Inflammatory macrophage treated with lipopolysaccharide for 4 hours (primary cell): ENCODE results near the gene KLK6.
"Not testable (repeated sequence)": the region's sequence is repeated elsewhere in the genome, so short reads cannot be mapped to it uniquely, and the experiment has no call there.

Source experiments
- DNase-seq: peaks from one replicate; pipeline ENCODE4 v3.0.0-alpha.2; 2020

KLK6 gene

DNA sequence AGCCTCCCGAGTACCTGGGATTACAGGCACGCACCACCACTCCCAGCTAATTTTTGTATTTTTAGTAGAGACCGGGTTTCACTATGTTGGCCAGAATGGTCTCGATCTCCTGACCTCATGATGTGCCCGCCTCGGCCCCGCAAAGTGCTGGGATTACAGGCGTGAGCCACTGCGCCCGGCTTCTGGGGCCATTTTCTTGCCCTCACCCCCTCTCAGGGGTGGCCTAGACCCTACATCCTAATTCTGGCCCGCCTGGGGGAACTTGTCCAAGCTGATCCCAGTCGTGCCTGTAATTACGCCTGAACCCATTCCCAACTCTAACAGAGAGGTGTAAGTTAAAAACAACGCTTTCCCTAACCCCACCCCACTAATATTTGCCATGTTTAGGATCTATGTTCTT is 15.0 kb upstream of the KLK6 start:
- DNase-seq, result not testable (repeated sequence)

DNA sequence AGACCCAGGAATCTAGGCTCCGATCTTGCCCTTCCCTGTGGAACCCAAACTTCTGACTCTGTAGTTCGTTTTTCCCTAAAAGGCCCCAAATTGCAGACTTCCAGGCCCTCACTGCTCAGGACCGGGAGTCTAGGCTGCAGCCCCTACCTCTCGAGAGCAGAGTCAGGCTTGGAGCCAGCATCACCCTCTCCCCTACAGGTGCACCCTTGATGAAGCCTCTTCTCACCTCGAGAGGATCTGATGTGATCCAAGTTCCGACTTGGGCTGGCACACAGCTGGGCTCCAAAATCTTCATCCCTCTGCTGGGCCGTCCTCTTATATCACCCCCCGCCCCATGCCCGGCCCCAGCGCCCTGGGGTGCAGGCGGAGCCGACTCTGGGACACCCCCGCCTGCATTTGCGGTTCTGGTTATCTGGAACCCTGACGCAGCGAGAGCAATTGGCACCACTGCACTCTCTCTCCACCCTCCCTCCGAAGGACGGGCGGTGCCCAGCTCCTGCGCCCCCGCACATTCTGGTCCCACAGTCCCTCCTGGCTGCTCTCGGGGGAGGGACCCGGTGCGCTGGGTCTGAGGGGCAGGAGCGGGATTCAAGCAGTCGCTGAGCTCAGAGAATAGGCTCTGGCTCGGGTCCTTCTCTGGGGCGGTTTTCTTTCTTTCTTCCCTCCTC is 14.4 kb upstream of the KLK6 start, which contains the start of gene KLK7:
KLK7 (minus strand) TSS at position 293 of the 668 bp plus-strand sequence. CDS start 1,518 bp downstream, outside the sequence.
- no peak for DNase-seq

GRCh38 chr19:50982186-50982585 is 12.8 kb upstream of the KLK6 start:
- DNase-seq, result no peak

- DNase-seq, result no peak
Measured at GRCh38 chr19:50981587-50982146, 12.3 kb upstream of the KLK6 start.

DNA sequence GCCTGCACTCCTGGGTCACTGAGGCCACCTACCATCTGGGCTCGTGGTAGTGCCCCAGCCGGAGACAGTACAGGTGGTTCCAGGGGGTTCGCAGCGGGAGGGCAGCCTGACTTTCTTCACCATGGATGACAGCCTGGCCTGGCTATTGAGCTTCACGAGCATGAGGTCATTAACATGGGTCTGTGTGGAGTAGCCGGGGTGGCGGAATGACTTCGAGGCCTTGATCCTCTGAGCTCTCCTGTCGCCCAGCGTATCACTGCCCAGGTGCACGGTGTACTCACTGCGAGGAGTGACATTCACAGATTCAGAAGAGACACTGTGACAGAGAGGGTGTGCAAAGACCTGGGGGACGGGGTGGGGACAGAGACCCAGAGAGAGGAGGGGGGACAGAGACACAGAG is 10.8 kb upstream of the KLK6 start:
- no peak for DNase-seq

GRCh38 chr19:50979758-50980157 is 10.4 kb upstream of the KLK6 start:
- no peak for DNase-seq

- DNase-seq, result no peak
Measured at GRCh38 chr19:50978772-50979390, 9.5 kb upstream of the KLK6 start.

DNA sequence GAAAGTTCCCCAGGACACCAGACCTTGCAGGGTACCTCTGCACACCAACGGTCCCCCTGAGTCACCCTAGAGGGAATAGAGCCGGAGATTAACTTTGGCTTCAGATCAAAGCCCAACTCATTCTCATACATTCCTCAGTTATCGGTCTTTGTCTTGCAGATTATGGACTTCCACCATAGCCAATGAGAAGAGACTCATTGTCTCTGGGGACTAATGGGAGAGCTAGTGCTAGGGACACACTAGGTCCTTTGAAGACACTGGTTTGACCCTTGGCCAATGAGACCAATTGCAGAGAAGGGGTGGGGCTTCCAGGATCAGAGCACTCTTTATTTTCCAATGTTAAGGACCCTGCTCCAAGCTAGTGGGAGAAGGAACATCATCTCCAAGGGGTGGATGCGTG is 8.2 kb upstream of the KLK6 start:
- no peak for DNase-seq

GRCh38 chr19:50975766-50976165 is 6.4 kb upstream of the KLK6 start:
- DNase-seq, result no peak

GRCh38 chr19:50974702-50975556 is 5.5 kb upstream of the KLK6 start:
- DNase-seq, result no peak

DNA sequence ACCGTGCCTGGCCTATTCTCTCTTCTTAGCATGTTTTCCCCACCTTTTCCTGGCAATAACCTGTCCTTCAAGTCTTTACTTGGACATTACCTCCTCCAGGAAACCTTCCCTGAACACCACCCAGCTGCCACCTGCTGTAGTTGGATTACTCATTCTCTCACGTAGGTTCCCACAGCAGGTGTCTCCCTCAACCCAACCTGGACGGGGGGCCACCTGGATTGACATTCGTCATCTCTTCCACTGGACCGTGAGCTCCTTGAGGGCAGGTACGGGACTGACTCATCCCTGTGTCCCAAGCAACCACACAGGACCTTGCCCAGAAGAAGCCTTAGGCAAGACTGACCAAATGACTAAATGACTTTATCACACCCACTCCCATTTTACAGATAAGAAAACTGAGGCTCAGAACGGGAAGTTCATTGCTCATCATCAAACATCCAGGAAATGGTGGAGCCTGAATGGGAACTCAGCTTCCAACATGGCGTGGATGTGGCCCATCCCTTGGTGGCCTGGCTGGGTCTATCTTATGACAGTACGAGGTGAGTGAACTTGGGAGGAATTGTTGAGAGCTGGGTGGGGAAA is 3.5 kb upstream of the KLK6 start:
- no peak for DNase-seq

DNA sequence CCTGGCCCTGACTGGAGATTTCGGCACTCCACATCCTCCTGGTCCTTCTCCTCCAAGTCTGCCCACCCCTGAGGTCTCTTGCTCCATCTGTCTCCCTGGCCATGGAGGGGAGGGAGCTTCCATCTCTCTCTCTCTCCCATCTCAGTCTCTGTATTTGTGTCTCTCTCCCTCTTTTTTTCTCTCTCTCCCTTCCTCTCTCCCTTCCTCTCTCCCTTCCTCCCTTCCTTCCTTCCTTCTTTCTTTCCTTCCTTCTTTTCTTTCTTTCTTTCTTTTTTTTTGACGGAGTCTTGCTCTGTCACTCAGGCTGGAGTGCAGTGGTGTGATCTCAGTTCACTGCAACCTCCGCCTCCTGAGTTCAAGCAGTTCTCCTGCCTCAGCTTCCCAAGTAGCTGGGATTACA is 419 bp upstream of the KLK6 start:
- not testable (repeated sequence) for DNase-seq

DNA sequence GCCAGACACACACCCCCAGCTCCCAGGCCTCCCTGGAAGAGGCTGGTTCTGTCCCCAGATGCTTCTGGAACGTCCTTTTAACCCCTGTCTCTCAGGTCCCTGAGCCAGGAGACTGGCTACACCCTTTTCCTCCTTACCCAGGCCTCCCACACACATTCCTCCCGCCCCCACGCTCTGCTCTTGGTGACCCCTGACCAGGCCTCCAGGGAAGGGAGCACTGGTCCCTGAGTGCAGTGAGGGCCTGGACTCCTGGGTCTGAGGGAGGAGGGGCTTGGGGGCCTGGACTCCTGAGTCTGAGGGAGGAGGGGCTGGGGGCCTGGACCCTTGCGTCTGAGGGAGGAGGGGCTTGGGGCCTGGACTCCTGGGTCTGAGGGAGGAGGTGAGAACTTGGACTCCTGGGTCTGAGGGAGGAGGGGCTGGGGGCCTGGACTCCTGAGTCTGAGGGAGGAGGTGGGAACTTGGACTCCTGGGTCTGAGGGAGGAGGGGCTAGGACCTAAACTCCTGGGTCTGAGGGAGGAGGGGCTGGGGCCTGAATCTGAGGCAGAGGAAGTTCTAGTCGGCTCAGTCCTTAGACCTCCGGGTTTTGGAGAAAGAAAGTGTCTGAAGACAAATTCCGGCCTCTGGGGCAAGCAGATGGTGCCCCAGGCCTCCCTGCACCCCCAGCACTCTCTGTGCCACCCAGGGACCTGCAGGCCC is 527 bp downstream of the KLK6 start:
- DNase-seq, result no peak

- no peak for DNase-seq
Measured at GRCh38 chr19:50967929-50968715, 1.3 kb downstream of the KLK6 start.

DNA sequence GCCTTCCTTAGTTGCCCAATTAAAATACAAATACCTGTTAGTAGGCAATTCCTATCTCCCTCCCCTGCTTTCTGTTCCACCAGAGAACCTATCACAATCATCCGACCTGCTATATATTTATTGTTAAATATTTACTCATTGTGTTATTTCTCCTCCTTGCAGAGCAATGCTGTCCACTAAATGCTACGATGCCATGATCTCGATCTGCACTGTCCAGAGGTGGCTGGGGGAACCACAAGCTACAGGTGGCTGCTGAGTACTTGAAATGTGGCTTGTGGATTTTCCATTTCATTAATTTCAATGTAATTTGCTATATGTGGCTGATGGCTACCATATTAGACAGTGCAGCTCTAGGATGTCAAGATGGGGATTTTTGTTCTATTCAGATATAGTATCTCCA is 5.1 kb downstream of the KLK6 start:
- DNase-seq, result no peak

DNA sequence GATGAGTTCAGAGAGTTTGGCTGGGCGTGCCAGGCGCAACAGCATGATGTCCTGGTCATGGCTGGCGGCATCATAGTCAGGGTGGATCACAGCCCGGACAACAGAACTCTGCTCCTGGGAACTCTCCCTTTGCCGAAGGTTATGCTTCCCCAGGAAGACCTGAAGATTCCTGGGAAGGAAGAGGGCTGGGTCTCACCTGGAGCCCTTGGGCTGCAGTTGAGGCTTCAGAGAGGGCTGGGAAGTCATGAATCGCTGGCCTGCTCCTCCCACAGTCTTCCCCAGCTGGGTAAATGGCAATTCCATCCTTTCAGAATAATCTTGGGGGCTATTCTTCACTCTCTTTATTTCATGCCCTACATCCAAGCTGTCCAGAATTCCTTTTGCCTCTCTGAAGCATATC is 6.0 kb downstream of the KLK6 start:
- no peak for DNase-seq

- DNase-seq, result no peak
Measured at GRCh38 chr19:50962245-50962644, 7.1 kb downstream of the KLK6 start.

DNA sequence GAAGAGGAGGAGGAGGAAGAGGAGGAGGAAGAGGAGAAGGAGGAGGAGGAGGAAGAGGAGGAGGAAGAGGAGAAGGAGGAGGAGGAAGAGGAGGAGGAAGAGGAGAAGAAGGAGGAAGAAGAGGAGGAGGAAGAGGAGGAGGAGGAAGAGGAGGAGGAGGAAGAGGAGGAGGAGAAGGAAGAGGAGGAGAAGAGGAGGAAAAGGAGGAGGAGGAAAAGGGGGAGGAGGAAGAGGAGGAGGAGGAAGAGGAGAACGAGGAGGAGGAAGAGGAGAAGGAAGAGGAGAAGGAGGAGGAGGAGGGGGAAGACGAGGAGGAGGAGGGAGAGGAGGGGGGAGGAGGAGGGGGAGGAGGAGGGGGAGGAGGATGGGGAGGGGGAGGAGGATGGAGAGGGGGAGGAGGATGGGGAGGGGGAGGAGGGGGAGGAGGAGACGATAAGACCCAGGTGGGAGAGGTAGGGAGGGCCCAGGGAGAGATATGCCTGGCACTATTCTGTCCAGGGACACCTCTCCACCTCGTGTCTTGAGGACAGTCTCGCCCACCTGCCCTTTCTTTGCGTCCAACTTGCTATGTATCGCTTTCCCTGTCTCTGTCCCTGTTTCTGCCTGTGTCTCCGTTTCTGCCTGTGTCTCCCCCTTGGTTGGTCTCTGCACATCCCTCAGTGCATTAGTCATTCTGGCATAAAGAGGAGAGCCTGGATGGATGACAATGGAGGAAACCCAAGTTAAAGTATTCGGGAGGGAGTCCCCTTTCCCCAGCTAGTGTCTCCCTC is 9.5 kb downstream of the KLK6 start:
- no peak for DNase-seq

- DNase-seq, result no peak
Measured at GRCh38 chr19:50957587-50957986, 11.8 kb downstream of the KLK6 start.

DNA sequence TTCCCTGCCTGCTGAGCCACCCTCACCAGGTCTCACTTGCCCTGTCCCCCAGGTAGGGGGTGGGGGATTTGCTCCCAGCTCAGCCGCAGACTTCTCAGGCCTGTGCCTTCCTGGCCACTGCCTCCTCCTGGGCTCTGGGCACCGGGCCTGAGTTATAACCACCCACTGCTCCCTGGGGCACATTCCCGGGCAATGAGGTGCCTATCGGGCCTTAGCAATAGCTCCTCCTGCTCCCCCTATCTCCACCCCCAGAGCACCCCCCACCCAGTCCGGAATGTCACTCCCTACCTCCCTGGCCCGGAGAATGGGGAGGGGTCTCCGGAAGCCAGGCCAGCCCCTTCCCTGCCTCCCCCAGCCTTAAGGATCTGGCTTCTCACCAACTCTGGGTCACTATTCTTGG is 16.5 kb downstream of the KLK6 start, which contains the start of gene KLK5:
KLK5 (minus strand) TSS at position 129 of the 400 bp plus-strand sequence. CDS start 381 bp downstream, outside the sequence.
- no peak for DNase-seq

GRCh38 chr19:50949861-50950260 is 19.5 kb downstream of the KLK6 start:
- no peak for DNase-seq
